NCI-H345 treated with DMSO at 0.1 percent for 48 hours (cell line): Measurements from ENCODE around the gene WSCD2.

Experiments
- DNase-seq: peaks from one replicate; lab custom pipeline; 2025; ENCODE audit not compliant: unreplicated experiment; lab: John Stamatoyannopoulos, UW

The WSCD2 gene

GRCh38 chr12:108106599-108106998 is 22.5 kb upstream of the WSCD2 start:
- DNase-seq = no peak

- no peak for DNase-seq
Measured at GRCh38 chr12:108107293-108107692, 21.8 kb upstream of the WSCD2 start.

- DNase-seq = no peak
Measured at GRCh38 chr12:108109504-108109903, 19.6 kb upstream of the WSCD2 start.

- DNase-seq = no peak
Measured at GRCh38 chr12:108109954-108110353, 19.1 kb upstream of the WSCD2 start.

- no peak for DNase-seq
Measured at GRCh38 chr12:108110844-108111243, 18.2 kb upstream of the WSCD2 start.

GRCh38 chr12:108112832-108113556 is 16.1 kb upstream of the WSCD2 start:
- no peak for DNase-seq

GRCh38 chr12:108115123-108116121 is 13.7 kb upstream of the WSCD2 start:
- DNase-seq = no peak

GRCh38 chr12:108116254-108116653 is 12.8 kb upstream of the WSCD2 start:
- no peak for DNase-seq

GRCh38 chr12:108116699-108117098 is 12.4 kb upstream of the WSCD2 start:
- DNase-seq = no peak

- DNase-seq = no peak
Measured at GRCh38 chr12:108117163-108117849, 11.8 kb upstream of the WSCD2 start.

- DNase-seq = no peak
Measured at GRCh38 chr12:108117902-108118301, 11.2 kb upstream of the WSCD2 start.

- no peak for DNase-seq
Measured at GRCh38 chr12:108119126-108119973, 9.7 kb upstream of the WSCD2 start.

- DNase-seq = no peak
Measured at GRCh38 chr12:108119974-108120862, 8.9 kb upstream of the WSCD2 start.

- no peak for DNase-seq
Measured at GRCh38 chr12:108120863-108121165, 8.3 kb upstream of the WSCD2 start.

- DNase-seq = no peak
Measured at GRCh38 chr12:108121320-108121719, 7.8 kb upstream of the WSCD2 start.

- no peak for DNase-seq
Measured at GRCh38 chr12:108121728-108122471, 7.2 kb upstream of the WSCD2 start.

GRCh38 chr12:108122644-108123043 is 6.4 kb upstream of the WSCD2 start:
- DNase-seq = no peak

- DNase-seq = no peak
Measured at GRCh38 chr12:108123402-108123801, 5.7 kb upstream of the WSCD2 start.

- DNase-seq = no peak
Measured at GRCh38 chr12:108125073-108125472, 4.0 kb upstream of the WSCD2 start.
